Measurements from ENCODE around the gene ACTG2.
"Not testable (repeated sequence)": the region's sequence is repeated elsewhere in the genome, so short reads cannot be mapped to it uniquely, and the experiment has no call there.

ACTG2 gene

DNA sequence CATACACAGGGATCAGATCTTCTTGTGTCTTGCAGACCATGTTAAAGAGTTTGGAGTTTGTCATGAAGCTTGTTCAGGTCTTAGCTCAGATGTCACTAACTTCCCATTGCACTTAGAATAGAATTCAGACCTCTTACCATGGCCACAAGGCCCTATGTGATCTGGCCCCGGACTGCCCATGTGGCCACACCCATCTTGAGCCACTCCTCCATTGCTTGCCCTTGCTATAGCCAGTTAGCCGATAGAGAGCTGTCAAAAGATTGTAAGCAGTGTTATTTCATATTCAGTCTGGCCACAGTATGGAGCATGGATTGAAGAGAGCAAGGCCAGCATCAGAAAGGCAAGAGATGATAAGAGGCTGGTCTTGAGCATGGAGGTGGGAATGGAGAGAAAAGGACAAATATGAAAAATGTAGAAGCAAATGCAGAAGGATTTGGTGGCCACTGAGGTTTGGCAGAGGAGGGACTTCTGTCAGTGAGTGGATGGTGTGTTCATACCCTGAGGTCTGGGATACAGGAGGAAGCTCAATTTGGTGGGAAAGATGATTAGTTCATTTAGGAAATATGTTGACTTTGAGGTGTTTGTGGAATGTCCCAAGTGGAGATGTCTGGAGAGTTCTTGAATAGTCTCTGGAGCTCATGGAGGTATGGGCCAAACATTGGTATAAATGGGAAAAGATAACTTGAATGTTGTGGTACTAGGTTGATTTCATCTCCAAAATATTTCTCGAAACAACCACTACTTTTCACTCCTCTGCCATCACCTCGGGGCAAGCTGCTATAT, 44.5 kb downstream of the ACTG2 start:
- DNase-seq (ENCODE audit: low read depth in 2 of 2) = no peak

DNA sequence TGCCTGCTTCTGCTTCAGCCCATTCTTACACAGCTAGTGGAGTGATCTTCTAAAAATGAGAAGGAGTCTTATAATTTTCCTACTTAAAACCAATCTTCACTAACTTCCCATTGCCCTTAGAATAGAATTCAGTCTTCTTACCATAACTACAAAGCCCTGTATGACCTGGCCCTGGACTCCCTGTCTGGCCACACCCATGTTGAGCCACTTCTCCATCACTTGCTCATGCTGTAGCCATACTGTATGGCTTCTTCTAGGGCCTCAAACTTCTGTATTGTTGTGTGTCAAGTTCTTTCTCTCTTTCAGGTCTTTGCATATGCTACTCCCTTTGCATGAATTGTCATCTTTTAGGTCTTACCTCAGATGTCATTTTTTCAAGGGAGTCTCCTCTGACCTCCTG, 45.1 kb downstream of the ACTG2 start:
- DNase-seq (ENCODE audit: low read depth in 2 of 2) = no peak

- no peak for DNase-seq (ENCODE audit: low read depth in 2 of 2)
Measured at GRCh38 chr2:73938718-73939352, 46.0 kb downstream of the ACTG2 start.

DNA sequence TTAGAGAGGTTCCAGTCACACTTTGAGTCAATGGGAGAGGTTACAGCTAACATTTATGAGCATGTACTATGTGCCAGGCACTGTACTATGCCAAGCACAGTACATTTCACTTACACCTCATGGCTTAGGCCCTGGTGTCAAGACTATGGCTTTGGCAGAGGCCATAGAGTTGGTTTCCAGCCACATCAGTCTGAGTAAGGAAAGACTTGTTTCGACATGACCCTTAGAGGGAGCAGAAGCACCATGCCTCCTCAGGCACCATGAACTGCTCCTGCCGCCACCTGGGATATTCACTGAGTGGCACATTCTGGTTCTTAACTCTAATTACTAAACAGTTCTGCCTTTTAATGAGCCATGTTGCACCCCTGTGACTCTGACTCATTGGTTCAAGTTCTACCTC, 46.6 kb downstream of the ACTG2 start:
- no peak for DNase-seq (ENCODE audit: low read depth in 2 of 2)

- DNase-seq (ENCODE audit: low read depth in 2 of 2) = not testable (repeated sequence)
Measured at GRCh38 chr2:73940066-73940465, 47.3 kb downstream of the ACTG2 start.

- no peak for DNase-seq (ENCODE audit: low read depth in 2 of 2)
Measured at GRCh38 chr2:73942664-73943063, 49.9 kb downstream of the ACTG2 start.

- no peak for DNase-seq (ENCODE audit: low read depth in 2 of 2)
Measured at GRCh38 chr2:73944714-73945113, 51.9 kb downstream of the ACTG2 start.

- no peak for DNase-seq (ENCODE audit: low read depth in 2 of 2)
Measured at GRCh38 chr2:73946215-73946614, 53.4 kb downstream of the ACTG2 start.

- no peak for DNase-seq (ENCODE audit: low read depth in 2 of 2)
Measured at GRCh38 chr2:73946666-73947065, 53.9 kb downstream of the ACTG2 start.

DNA sequence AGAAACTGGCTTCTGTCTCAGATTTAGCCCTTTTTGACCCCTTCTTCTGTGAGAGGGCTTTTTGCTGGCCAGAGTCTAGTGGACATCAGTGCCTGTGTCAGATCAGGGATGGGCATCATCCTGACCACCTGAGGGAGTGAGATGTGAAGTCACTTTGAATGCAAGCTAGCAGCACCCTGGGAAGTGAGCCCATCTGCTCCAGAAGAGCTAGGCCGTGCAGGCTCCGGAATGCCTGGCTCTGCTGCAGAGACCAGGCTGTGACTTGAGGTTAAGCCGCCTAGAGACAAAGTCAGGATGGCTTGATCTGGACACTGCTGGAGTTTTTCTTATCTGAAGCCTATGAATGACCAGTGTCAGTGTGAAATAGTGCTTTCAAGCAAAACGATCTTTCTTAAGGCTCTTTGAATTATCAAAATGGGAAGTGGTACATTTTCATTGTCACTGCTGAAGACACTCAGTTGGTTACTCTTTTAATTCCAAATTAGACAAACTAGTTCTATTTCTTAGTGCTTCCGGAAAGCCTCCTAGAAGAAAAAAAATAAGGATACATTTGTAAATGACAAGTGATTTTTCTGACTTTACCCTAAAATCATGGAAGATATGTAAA, 54.7 kb downstream of the ACTG2 start:
- no peak for DNase-seq (ENCODE audit: low read depth in 2 of 2)

DNA sequence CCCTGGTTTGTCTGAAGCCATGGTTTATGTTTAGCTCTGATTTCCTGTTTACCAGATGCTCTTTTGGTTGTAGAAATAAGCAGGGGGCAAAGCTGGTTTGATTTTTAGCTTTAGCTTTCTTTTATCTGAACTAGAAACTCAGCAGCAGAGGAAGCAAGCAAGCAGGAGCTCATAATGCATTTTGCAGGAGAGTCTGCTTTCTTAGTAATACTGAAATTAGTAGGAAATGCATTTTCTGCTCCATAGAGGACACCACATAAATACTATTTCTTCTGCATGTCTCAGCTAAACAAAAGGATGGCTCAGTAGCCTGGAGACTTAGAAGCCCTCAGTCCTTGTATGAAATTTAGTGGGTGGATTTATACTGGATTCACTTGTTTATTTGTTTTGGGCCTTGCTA, 57.0 kb downstream of the ACTG2 start:
- no peak for DNase-seq (ENCODE audit: low read depth in 2 of 2)

DNA sequence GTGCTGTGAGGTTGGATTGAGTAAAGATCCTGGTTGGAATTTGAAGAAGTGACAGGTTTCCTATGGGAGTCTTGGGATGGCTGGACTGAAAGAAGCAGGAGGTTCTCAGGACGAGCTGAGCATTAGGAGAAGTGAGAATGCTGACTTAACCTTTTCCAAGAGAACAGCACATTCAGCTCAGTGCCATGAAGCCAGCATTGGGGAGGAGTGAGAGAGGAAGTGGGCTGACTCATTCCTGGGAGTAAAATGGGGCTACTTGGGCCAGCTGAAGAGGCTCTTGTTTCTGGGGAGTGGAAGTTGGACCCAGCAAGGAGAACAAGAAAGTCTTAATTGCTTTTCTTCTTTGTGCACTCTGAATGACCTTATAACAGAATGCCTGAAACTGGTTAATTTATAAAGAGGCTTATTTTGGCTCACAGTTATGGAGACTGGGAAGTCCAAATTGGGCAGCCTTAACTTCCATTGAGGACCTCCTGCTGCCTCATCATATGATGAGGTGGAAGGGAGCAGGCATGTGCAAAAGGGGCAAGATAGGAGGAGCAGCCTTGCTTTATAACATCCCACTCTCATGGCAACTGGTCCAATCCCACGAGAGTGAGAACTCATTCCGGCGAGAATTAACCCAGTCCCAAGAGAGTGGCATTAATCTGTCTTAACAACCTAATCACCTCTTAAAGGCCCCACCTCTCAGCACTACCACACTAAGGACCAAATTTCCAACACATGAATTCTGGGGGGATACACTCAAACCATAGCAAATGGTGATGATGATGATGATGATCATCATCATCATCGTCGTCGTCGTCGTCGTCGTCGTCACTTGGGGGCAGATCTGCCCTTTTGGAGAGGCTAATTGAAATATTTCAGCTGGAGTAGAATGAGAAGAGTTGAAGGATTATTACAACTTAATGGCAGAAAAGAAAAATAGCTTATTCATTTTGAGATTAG, 60.0 kb downstream of the ACTG2 start:
- no peak for DNase-seq (ENCODE audit: low read depth in 2 of 2)

- no peak for DNase-seq (ENCODE audit: low read depth in 2 of 2)
Measured at GRCh38 chr2:73956218-73956865, 63.5 kb downstream of the ACTG2 start.

GRCh38 chr2:73961274-73961673, 68.5 kb downstream of the ACTG2 start:
- DNase-seq (ENCODE audit: low read depth in 2 of 2) = no peak

DNA sequence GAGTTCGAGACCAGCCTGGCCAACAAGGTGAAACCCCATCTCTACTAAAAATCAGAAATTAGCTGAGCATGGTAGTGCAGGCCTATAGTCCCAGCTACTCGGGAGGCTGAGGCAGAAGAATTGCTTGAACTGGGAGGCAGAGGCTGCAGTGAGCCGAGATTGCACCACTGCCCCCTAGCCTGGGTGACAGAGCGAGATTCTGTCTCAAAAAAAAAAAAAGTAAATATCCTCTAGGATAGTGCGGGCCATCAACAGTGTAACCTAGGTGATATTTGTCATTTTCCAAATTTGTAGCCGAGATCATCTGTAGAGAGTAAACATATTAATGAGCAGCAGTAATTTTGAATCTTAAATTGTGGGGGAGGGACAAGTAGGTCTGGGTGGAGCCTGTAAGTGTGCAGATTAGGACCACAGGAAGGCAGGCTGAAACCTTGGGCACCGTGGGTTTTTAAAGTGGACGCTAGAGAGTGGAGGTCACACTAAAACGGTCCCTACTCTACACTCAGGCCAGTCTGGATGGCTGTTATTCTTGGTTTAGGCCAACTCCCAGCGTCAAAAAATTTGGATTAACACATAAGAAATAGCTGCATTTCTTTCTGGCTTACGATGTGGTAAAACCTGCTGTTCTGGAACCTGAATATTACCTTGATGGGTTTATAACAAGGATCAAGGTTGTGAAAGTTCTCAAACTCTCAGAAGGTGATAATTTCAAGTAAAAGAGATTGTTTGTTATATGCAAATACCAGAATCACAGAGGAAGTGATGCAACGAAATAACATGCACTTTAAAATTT, 69.2 kb downstream of the ACTG2 start:
- DNase-seq (ENCODE audit: low read depth in 2 of 2) = no peak

DNA sequence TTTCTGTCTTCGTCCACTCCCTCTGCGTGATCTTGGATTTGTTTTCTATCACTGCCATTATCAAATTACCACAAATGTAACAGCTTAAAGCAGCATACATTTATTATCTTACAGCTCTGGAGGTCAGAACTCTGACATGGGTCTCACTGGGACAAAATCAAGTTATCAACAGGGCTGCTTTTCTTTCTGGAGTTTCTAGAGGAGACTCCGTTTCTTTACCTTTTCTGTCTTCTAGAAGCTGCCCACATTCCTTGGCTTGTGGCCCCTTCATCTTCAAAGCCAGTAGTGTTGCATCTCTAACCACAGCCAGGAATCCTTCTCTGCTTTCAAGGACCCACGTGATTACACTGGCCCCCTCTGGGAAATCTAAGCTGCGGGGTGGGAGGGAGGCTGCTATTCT, 70.0 kb downstream of the ACTG2 start:
- DNase-seq (ENCODE audit: low read depth in 2 of 2) = no peak

DNA sequence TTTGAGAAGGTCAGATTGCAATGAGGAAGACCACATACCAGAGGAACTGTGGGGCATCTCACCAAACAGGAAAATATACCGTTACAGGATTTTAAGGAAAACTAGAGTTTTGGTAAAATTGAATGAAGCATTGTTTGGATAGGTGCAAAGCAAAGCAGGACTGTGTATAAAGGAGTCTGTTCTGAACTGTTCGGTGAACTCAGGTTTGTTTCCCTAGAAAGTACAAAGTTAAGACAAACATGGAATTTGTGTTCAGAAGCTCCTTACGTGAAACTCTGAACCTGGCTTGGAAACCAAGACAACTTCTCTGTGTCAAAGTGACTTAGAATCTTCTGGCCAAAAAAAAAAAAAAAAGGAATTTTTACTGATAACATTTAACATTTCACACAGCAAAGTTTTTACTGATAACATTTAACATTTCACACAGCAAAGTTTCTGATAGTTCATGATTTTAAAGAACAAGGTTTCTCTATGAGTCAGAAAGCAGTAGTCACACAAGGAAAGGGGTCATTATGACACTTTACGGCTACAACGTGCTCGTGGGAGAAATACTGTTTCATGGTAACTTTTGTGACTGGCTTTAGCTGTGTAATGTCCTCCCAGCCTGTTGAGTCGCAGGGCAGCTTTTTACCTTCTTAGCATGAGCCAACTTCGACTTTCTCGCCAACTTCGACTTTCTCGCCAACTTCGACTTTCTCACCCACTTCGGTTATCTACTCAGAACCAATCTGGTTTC, 70.7 kb downstream of the ACTG2 start:
- DNase-seq (ENCODE audit: low read depth in 2 of 2) = no peak

- no peak for DNase-seq (ENCODE audit: low read depth in 2 of 2)
Measured at GRCh38 chr2:73964223-73964622, 71.4 kb downstream of the ACTG2 start.

- DNase-seq (ENCODE audit: low read depth in 2 of 2) = no peak
Measured at GRCh38 chr2:73965053-73965452, 72.2 kb downstream of the ACTG2 start.

- no peak for DNase-seq (ENCODE audit: low read depth in 2 of 2)
Measured at GRCh38 chr2:73968357-73968937, 75.6 kb downstream of the ACTG2 start.

Measured in stimulated activated CD4-positive, alpha-beta T cell treated with anti-CD3 and anti-CD28 coated beads, Interleukin-1b, Interleukin-23, amount 100 ng/mL, for 4 hours (primary cell).